IPS-18a (cell line): ENCODE results near the gene ZNF385B.

Experiments used
- H3K27ac ChIP-seq: one replicate; pipeline ENCODE4 v1.5.1; 2013; ENCODE audit warnings: low read length
- H3K27me3 ChIP-seq: one replicate; pipeline ENCODE4 v1.6.1; 2013; ENCODE audit warnings: mild to moderate bottlenecking, low read length; ENCODE audit not compliant: control insufficient read depth, insufficient read depth
- H3K36me3 ChIP-seq: one replicate; pipeline ENCODE4 v1.6.1; 2013; ENCODE audit warnings: low read depth, low read length; ENCODE audit not compliant: control insufficient read depth
- H3K4me1 ChIP-seq: one replicate; pipeline ENCODE4 v1.6.1; 2013; ENCODE audit warnings: low read depth, low read length; ENCODE audit not compliant: control insufficient read depth
- H3K4me3 ChIP-seq: one replicate; pipeline ENCODE4 v1.5.1; 2013; ENCODE audit warnings: low read length
- H3K9ac ChIP-seq: one replicate; pipeline ENCODE4 v1.6.1; 2013; ENCODE audit warnings: mild to moderate bottlenecking, low read length, moderate library complexity
- H3K9me3 ChIP-seq: one replicate; pipeline ENCODE4 v1.6.1; 2013; ENCODE audit warnings: low read depth, low read length; ENCODE audit not compliant: control insufficient read depth

ZNF385B gene

DNA sequence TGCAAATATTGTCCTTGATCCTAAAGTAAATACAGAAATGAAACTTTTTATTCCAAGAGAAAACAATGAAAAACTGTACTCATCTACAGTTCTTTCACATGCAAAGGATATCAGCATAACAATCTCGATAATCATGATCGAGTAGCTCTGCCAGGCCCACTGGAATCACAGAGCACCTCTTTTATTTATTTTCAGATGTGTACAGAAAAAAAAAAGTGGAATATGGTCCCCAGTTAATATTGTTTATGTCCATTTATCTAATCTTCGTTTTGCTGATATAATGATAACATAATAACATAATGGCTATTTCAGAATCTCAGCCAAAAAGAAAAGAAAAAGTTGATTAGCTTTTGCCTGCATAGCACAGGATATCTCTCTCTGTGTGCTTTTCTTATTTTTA lies 6.5 kb downstream of the ZNF385B start:
- H3K27me3 ChIP-seq: peaks cover 17% of the 10 kb centered on the region
- no peaks in the 10 kb centered on the region for H3K36me3 ChIP-seq
- no peaks in the 10 kb centered on the region for H3K9me3 ChIP-seq
- no peak overlapping the region for H3K9ac ChIP-seq
- H3K27ac ChIP-seq: no peak overlapping the region
- H3K4me1 ChIP-seq: no peaks in the 10 kb centered on the region
- H3K4me3 ChIP-seq: no peak overlapping the region

DNA sequence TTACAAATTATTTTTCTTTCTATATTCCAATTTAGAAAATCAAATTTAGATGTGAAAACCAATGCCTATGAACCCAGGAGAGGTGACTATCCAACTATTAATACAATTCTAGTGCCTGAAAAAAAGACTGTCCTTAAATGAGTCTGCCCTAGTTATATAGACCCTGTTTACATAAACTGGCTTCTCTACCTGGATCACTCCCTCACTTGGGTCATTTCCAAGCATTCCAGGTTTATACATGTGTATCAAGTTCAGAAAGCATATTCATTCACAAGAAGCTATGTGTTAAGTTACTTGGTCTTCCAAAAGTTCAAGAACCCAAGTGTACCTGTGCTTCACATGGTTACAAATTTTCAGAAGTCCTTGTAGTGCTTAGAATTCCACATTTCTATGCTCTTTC lies 8.3 kb downstream of the ZNF385B start:
- H3K27ac ChIP-seq: no peak overlapping the region
- no peak overlapping the region for H3K4me3 ChIP-seq
- no peaks in the 10 kb centered on the region for H3K27me3 ChIP-seq
- H3K9ac ChIP-seq: no peak overlapping the region
- no peaks in the 10 kb centered on the region for H3K36me3 ChIP-seq
- H3K4me1 ChIP-seq: no peaks in the 10 kb centered on the region
- H3K9me3 ChIP-seq: no peaks in the 10 kb centered on the region

- Histone ChIP-seq H3K27ac (no peak overlapping the region), H3K36me3 (no peaks in the 10 kb centered on the region), H3K9ac (no peak overlapping the region), H3K9me3 (no peaks in the 10 kb centered on the region), H3K27me3 (no peaks in the 10 kb centered on the region), H3K4me1 (no peaks in the 10 kb centered on the region), H3K4me3 (no peak overlapping the region)
Measured at GRCh38 chr2:179850188-179850587, 11.2 kb downstream of the ZNF385B start.

GRCh38 chr2:179849719-179850118 lies 11.7 kb downstream of the ZNF385B start:
- Histone ChIP-seq H3K4me3 (no peak overlapping the region), H3K9ac (no peak overlapping the region), H3K36me3 (no peaks in the 10 kb centered on the region), H3K9me3 (no peaks in the 10 kb centered on the region), H3K4me1 (no peaks in the 10 kb centered on the region), H3K27me3 (no peaks in the 10 kb centered on the region), H3K27ac (no peak overlapping the region)

- no peak overlapping the region for H3K4me3 ChIP-seq
- H3K9ac ChIP-seq: no peak overlapping the region
- H3K27me3 ChIP-seq: no peaks in the 10 kb centered on the region
- H3K36me3 ChIP-seq: no peaks in the 10 kb centered on the region
- H3K4me1 ChIP-seq: no peaks in the 10 kb centered on the region
- H3K9me3 ChIP-seq: no peaks in the 10 kb centered on the region
- H3K27ac ChIP-seq: no peak overlapping the region
Measured at GRCh38 chr2:179843541-179843940, 17.9 kb downstream of the ZNF385B start.

DNA sequence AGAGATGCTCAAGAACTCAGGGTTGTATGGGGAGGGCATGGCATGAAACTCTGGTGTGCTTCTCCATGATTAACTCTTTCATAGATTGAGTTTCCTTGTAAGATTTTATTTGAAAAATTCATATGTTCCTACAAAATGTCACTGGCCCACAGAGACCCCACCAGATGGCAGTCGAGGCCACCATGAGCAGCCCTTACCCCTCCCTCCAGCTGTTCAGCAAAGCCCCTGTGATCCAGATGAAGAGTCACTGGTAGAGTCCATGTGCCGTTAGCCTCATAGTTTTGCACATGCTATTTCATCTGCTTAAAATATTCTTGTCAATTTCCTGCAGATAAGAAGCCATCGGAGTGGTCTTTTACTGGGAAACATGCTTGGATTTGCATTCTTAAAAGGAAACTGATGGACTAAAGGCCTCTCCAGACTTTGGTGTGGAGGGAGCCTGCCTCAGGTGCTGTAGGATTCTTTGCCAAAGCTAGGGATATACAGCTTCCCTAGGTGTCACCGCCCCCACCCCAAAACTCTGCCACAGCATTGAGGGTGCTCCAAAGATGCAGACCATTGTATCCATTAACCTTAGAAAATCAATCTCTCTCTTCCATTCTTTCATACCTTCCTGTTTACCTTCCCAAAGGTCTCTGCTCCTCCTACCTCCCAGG lies 18.8 kb downstream of the ZNF385B start:
- Histone ChIP-seq H3K4me3 (no peak overlapping the region), H3K9me3 (no peaks in the 10 kb centered on the region), H3K27ac (no peak overlapping the region), H3K4me1 (no peaks in the 10 kb centered on the region), H3K9ac (no peak overlapping the region), H3K36me3 (no peaks in the 10 kb centered on the region), H3K27me3 (no peaks in the 10 kb centered on the region)

DNA sequence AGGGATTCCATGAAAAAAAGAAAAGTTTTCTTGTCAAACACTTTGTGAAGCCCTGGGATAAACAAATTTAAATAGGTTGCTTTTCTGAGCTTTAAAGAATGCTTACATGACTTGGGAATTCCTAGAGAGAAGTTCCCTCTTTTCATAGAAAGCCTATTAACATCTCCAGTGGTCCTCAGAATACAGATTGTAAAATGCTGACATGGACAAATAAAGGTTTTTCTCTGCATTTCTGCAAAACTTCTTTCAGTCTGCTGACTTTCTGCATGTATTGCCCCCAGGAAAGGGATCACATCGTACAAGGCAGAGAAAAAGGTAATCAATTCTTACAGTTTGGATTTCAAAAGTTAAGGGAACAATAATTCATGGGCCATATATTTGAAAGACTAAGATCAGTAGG lies 20.6 kb downstream of the ZNF385B start:
- Histone ChIP-seq H3K4me1 (no peaks in the 10 kb centered on the region), H3K36me3 (no peaks in the 10 kb centered on the region), H3K9me3 (no peaks in the 10 kb centered on the region)

DNA sequence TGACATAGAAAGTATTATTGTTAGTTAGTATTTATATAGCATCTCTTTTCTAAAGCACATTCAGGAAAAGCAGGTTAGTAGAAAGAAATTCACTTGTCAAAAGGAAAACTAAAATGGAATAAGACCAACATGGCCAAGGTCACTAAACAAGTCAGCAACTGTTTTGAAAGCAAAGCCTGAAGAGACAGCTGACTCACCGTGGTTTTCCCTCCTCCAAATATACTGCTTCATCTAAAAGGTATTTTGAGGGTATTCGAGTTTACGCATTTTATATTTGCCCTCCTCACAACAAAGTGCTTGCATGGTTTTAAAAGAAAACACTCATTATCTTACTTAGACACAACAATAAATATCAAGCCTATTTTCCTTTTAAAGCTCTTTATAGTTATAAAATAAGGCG lies 24.0 kb downstream of the ZNF385B start:
- no peak overlapping the region for H3K4me3 ChIP-seq
- H3K27me3 ChIP-seq: no peaks in the 10 kb centered on the region
- H3K9ac ChIP-seq: no peak overlapping the region
- no peaks in the 10 kb centered on the region for H3K9me3 ChIP-seq
- peaks cover 2% of the 10 kb centered on the region for H3K4me1 ChIP-seq
- no peak overlapping the region for H3K27ac ChIP-seq
- H3K36me3 ChIP-seq: no peaks in the 10 kb centered on the region

More for the DNA sequence above, 20.6 kb downstream of the ZNF385B start:
- Histone ChIP-seq H3K9ac (no peak overlapping the region), H3K27me3 (no peaks in the 10 kb centered on the region), H3K4me3 (no peak overlapping the region), H3K27ac (no peak overlapping the region)

- no peak overlapping the region for H3K27ac ChIP-seq
Measured at GRCh38 chr2:179830043-179830787, 31.2 kb downstream of the ZNF385B start.

DNA sequence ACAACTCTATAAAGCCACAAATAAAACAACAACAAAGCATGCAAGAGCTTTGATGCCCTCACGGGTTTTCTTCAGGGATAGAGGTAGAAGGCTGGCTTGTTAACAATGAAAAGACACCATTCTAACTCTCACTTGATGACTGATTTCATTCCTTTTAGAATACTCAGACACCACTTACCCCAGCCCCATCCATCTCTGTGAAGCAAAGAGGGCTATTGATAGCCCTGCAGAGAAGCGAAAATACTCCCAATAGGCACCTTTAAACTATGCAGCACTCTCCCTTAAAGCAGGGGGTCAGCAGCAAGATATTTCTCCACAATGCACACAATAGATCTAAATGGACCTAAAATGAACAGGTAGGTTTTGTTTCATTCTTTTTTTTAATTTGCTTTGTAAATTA lies 35.1 kb downstream of the ZNF385B start:
- H3K9me3 ChIP-seq: no peaks in the 10 kb centered on the region
- H3K4me3 ChIP-seq: no peak overlapping the region
- no peak overlapping the region for H3K27ac ChIP-seq
- no peaks in the 10 kb centered on the region for H3K27me3 ChIP-seq
- no peaks in the 10 kb centered on the region for H3K36me3 ChIP-seq
- no peaks in the 10 kb centered on the region for H3K4me1 ChIP-seq
- no peak overlapping the region for H3K9ac ChIP-seq

More at GRCh38 chr2:179830043-179830787, 31.2 kb downstream of the ZNF385B start:
- Histone ChIP-seq H3K4me3 (no peak overlapping the region), H3K36me3 (no peaks in the 10 kb centered on the region), H3K4me1 (peaks cover 4% of the 10 kb centered on the region), H3K9ac (no peak overlapping the region), H3K27me3 (no peaks in the 10 kb centered on the region), H3K9me3 (no peaks in the 10 kb centered on the region)

DNA sequence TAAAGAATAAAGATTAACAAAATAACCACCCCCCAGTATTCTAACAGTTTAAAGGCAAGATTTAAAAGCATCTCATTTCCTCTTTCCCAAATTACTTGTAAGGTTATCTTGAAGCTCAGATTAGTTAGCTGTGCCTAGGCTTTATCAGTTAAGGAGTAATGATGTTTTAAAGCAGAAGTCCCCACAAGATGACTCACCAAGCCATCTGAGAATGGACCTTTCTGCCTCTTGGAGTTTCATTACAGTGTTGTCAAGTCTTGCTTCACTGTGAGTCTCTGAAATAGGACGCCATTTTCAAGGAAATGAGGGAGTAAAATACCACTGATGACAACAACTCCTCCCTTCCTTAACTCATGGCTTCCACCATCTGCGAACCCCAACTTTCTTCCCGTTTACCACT lies 35.9 kb downstream of the ZNF385B start:
- Histone ChIP-seq H3K4me3 (no peak overlapping the region), H3K27ac (no peak overlapping the region), H3K9ac (no peak overlapping the region), H3K36me3 (no peaks in the 10 kb centered on the region), H3K27me3 (no peaks in the 10 kb centered on the region), H3K4me1 (no peaks in the 10 kb centered on the region), H3K9me3 (no peaks in the 10 kb centered on the region)

DNA sequence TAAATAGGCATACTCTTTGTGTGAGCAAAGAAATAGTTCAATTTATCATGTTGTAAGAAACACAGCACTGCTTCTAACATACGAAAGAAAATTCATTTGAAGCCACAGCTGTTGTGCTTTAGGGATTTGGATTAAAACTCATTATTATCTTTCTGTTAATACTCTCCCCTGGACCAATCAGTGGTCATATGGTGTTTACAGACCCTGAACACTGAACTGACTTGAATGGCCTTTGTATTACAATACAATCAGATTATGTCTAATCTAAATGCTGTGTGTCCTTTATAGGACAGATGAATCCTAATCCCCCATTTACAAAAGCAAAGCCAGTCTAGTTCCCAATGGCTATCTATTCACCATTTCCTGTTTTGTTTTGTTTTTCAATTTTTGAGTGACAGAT lies 36.5 kb downstream of the ZNF385B start:
- H3K4me1 ChIP-seq: no peaks in the 10 kb centered on the region
- no peak overlapping the region for H3K9ac ChIP-seq
- no peaks in the 10 kb centered on the region for H3K27me3 ChIP-seq
- no peak overlapping the region for H3K4me3 ChIP-seq
- H3K9me3 ChIP-seq: no peaks in the 10 kb centered on the region
- no peak overlapping the region for H3K27ac ChIP-seq
- no peaks in the 10 kb centered on the region for H3K36me3 ChIP-seq
